ENCODE data around the gene MLIP.

Gene MLIP

GRCh38 chr6:54274383-54274782 is 163.1 kb downstream of the MLIP start:
- Mint-ChIP-seq H3K27ac (no peak overlapping the region), H3K4me3 (no peak overlapping the region), H3K27me3 (ENCODE audit: low read depth) (peaks cover 5% of the 10 kb centered on the region), H3K4me1 (no peaks in the 10 kb centered on the region), H3K36me3 (ENCODE audit: low read depth) (no peaks in the 10 kb centered on the region), H3K9me3 (no peaks in the 10 kb centered on the region)
- TF ChIP-seq CTCF (IDR thresholded peaks at IDR 0.05; ENCODE audit: unreplicated experiment in 3 of 3) = no peak

DNA sequence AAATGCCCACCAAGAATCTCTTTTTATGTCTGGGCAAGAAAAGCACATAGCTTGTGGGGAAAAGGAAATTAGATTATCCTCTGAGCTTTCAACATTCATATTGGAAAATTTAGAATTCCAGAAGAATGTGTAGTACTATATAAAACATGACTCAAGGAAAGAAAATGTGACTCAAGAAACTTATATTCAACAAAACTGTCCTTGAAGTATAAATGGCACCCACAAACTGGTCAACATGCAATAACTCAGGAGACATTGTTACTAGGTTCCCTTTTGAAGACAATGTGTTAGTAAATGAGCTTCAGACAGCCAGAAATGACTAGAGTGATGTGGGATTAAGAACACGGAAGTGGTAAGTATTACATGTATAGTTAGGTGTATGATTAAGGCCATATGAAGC is 170.9 kb downstream of the MLIP start:
- Mint-ChIP-seq H3K36me3 (ENCODE audit: low read depth) (no peaks in the 10 kb centered on the region), H3K27me3 (ENCODE audit: low read depth) (no peaks in the 10 kb centered on the region), H3K4me3 (no peak overlapping the region), H3K27ac (peak overlapping the region in 1 of 3 experiments; percentile 31), H3K4me1 (no peaks in the 10 kb centered on the region), H3K9me3 (no peaks in the 10 kb centered on the region)
- TF ChIP-seq CTCF (IDR thresholded peaks at IDR 0.05; ENCODE audit: unreplicated experiment in 3 of 3) = no peak

GRCh38 chr6:54284161-54284860 is 173.1 kb downstream of the MLIP start:
- no peaks in the 10 kb centered on the region for H3K36me3 Mint-ChIP-seq (ENCODE audit: low read depth)
- H3K9me3 Mint-ChIP-seq = no peaks in the 10 kb centered on the region
- peaks cover 11% of the 10 kb centered on the region for H3K4me1 Mint-ChIP-seq
- no peak overlapping the region for H3K4me3 Mint-ChIP-seq
- no peak for TF ChIP-seq CTCF (IDR thresholded peaks at IDR 0.05; ENCODE audit: unreplicated experiment in 3 of 3)
- no peaks in the 10 kb centered on the region for H3K27me3 Mint-ChIP-seq (ENCODE audit: low read depth)
- H3K27ac Mint-ChIP-seq = peak overlapping the region; percentile 15 to 73 (median 17)

- H3K4me3 Mint-ChIP-seq = no peak overlapping the region
- no peaks in the 10 kb centered on the region for H3K9me3 Mint-ChIP-seq
- no peaks in the 10 kb centered on the region for H3K36me3 Mint-ChIP-seq (ENCODE audit: low read depth)
- H3K27ac Mint-ChIP-seq = peak overlapping the region in 1 of 3 experiments; percentile 32
- H3K4me1 Mint-ChIP-seq = peaks cover 11% of the 10 kb centered on the region
- no peak for TF ChIP-seq CTCF (IDR thresholded peaks at IDR 0.05; ENCODE audit: unreplicated experiment in 3 of 3)
- H3K27me3 Mint-ChIP-seq (ENCODE audit: low read depth) = no peaks in the 10 kb centered on the region
Measured at GRCh38 chr6:54285595-54285994, 174.4 kb downstream of the MLIP start.

DNA sequence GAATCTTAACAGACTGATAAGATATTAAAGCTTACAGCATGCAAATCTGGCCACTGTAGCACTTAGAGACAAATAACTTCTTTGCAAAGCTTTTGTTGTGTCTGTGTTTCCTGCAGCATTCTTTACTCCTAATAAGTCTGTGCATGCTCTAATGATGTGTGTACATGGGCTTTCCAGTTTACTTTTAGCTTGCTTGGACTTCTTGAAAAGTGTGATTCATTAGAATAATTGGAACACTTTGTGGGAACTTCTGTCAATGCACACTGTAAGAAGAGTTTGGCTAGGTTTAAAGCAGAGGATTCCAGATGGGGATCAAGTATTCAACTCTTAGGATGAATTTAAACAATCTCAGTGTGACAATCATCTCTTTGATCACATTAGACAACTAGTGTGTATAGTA is 174.9 kb downstream of the MLIP start:
- H3K9me3 Mint-ChIP-seq = no peaks in the 10 kb centered on the region
- no peak overlapping the region for H3K4me3 Mint-ChIP-seq
- H3K27me3 Mint-ChIP-seq (ENCODE audit: low read depth) = no peaks in the 10 kb centered on the region
- H3K27ac Mint-ChIP-seq = peak overlapping the region in 1 of 3 experiments; percentile 32
- H3K4me1 Mint-ChIP-seq = peaks cover 11% of the 10 kb centered on the region
- H3K36me3 Mint-ChIP-seq (ENCODE audit: low read depth) = no peaks in the 10 kb centered on the region
- no peak for TF ChIP-seq CTCF (IDR thresholded peaks at IDR 0.05; ENCODE audit: unreplicated experiment in 3 of 3)

DNA sequence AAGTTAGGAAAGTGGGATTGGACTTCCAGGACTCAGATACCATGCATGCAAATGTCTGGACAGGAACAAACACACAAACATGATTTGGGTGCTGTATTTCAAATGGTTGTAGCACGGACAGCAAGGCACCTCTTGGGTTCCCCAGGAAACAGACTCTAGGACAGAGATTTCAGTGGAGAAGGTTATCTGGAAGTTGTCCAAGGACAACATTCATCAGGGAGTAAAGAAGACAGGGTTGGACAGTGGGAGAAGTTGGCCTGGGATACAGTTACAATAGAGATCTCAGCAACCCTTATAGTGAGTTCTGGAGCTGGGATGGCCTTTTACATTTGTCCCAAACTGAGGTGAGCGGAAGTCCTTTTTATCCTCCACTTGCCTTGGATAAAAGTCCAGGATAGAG is 177.2 kb downstream of the MLIP start:
- Mint-ChIP-seq H3K36me3 (ENCODE audit: low read depth) (no peaks in the 10 kb centered on the region), H3K27ac (peak overlapping the region; percentile 16 to 40 (median 17)), H3K4me1 (peaks cover 11% of the 10 kb centered on the region), H3K27me3 (ENCODE audit: low read depth) (no peaks in the 10 kb centered on the region), H3K9me3 (no peaks in the 10 kb centered on the region), H3K4me3 (no peak overlapping the region)
- no peak for TF ChIP-seq CTCF (IDR thresholded peaks at IDR 0.05; ENCODE audit: unreplicated experiment in 3 of 3)

Data from nephron (organoid).